Transverse colon (tissue), 3 donors: ENCODE data around the gene PRSS38.

Source experiments
- POLR2A ChIP-seq: fragments of 450-650 bp; IDR thresholded peaks from one replicate; pipeline ENCODE4 v1.6.1; 2016; ENCODE audit warnings: antibody characterized with exemption, mild to moderate bottlenecking, moderate library complexity
- TF ChIP-seq, protein P1 (sequence below), 5 experiments: fragments of 200-600 bp in 3 of 5; fragments of 450-650 bp in 2 of 5; sonication (generic) in 3 of 5; IDR thresholded peaks; 1 replicate in 2 of 5; 2 replicates in 3 of 5; pipeline ENCODE4 v1.5.1; 2016 to 2017; ENCODE audit warnings: antibody characterized with exemption in 5 of 5, inconsistent platforms in 3 of 5, mild to moderate bottlenecking in 2 of 5, moderate library complexity in 1 of 5

DNA sequence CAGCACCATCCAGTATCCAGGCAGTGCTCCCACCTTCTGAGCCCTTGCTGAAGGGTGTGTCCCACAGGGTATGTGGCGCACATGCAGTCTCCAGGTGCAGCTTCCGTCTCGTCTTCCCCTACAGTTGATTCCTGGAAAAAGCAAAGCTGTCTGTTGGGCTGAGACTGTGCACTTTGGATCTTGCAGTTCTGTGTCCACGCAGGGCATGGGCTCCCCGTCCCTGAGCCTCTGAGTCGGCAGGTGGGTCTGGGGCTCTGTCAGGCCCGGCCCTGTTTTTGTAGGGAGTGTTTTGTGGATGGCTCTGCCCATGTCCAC lies 47.4 kb upstream of the PRSS38 start:
- TF ChIP-seq POLR2A, result no peak
- TF ChIP-seq, protein P1, sequence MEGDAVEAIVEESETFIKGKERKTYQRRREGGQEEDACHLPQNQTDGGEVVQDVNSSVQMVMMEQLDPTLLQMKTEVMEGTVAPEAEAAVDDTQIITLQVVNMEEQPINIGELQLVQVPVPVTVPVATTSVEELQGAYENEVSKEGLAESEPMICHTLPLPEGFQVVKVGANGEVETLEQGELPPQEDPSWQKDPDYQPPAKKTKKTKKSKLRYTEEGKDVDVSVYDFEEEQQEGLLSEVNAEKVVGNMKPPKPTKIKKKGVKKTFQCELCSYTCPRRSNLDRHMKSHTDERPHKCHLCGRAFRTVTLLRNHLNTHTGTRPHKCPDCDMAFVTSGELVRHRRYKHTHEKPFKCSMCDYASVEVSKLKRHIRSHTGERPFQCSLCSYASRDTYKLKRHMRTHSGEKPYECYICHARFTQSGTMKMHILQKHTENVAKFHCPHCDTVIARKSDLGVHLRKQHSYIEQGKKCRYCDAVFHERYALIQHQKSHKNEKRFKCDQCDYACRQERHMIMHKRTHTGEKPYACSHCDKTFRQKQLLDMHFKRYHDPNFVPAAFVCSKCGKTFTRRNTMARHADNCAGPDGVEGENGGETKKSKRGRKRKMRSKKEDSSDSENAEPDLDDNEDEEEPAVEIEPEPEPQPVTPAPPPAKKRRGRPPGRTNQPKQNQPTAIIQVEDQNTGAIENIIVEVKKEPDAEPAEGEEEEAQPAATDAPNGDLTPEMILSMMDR (IDR thresholded peaks at IDR 0.05), result no peak
